NAMALWA (cell line): Measurements from ENCODE around the gene MORN5.

Experiments used
- DNase-seq: peaks from one replicate; pipeline ENCODE4 v3.0.0-alpha.2; 2015; ENCODE audit warnings: low spot score

MORN5 gene

GRCh38 chr9:122125158-122125508 is 34.6 kb upstream of the MORN5 start:
- peak; percentile 85 for DNase-seq

GRCh38 chr9:122125509-122126330 is 34.0 kb upstream of the MORN5 start:
- no peak for DNase-seq

- no peak for DNase-seq
Measured at GRCh38 chr9:122126331-122127261, 33.1 kb upstream of the MORN5 start.

- DNase-seq: no peak
Measured at GRCh38 chr9:122127396-122127798, 32.3 kb upstream of the MORN5 start.

GRCh38 chr9:122128007-122128968 is 31.4 kb upstream of the MORN5 start:
- no peak for DNase-seq

GRCh38 chr9:122128969-122129343 is 30.8 kb upstream of the MORN5 start:
- DNase-seq: no peak

GRCh38 chr9:122129969-122130368 is 29.7 kb upstream of the MORN5 start:
- no peak for DNase-seq

GRCh38 chr9:122130837-122131236 is 28.9 kb upstream of the MORN5 start:
- no peak for DNase-seq

GRCh38 chr9:122131401-122132001 is 28.2 kb upstream of the MORN5 start:
- no peak for DNase-seq

- DNase-seq: no peak
Measured at GRCh38 chr9:122132539-122132938, 27.2 kb upstream of the MORN5 start.

GRCh38 chr9:122133263-122133983 is 26.3 kb upstream of the MORN5 start:
- DNase-seq: no peak

GRCh38 chr9:122133984-122134535 is 25.6 kb upstream of the MORN5 start:
- DNase-seq: no peak

- no peak for DNase-seq
Measured at GRCh38 chr9:122134822-122135528, 24.7 kb upstream of the MORN5 start.

- DNase-seq: no peak
Measured at GRCh38 chr9:122135529-122135859, 24.2 kb upstream of the MORN5 start.

- DNase-seq: no peak
Measured at GRCh38 chr9:122138560-122139268, 21.0 kb upstream of the MORN5 start.

- DNase-seq: no peak
Measured at GRCh38 chr9:122140368-122141193, 19.1 kb upstream of the MORN5 start.

GRCh38 chr9:122141671-122142070 is 18.0 kb upstream of the MORN5 start:
- no peak for DNase-seq

GRCh38 chr9:122143296-122143695 is 16.4 kb upstream of the MORN5 start:
- DNase-seq: no peak
